Keratinocyte (primary cell): Measurements from ENCODE around the gene PDZRN3.

Experiments
- EZH2 ChIP-seq: IDR thresholded peaks from one replicate; pipeline ENCODE4 v1.6.1; 2012; ENCODE audit warnings: inconsistent platforms, mild to moderate bottlenecking, low read length, moderate library complexity
- TF ChIP-seq, protein P1 (sequence below), 3 experiments: IDR thresholded peaks in 1 of 3; conservative IDR thresholded peaks in 1 of 3; optimal IDR thresholded peaks in 1 of 3; 2 replicates in 2 of 3; 3 replicates in 1 of 3; pipeline versions ENCODE3 to v1.5.1; 2011; ENCODE audit warnings: low read length in 3 of 3, mild to moderate bottlenecking in 3 of 3, moderate library complexity in 2 of 3, control low read depth in 1 of 3, inconsistent platforms in 1 of 3; ENCODE audit not compliant: insufficient read depth in 2 of 3; ENCODE audit errors: extremely low read depth in 1 of 3

DNA sequence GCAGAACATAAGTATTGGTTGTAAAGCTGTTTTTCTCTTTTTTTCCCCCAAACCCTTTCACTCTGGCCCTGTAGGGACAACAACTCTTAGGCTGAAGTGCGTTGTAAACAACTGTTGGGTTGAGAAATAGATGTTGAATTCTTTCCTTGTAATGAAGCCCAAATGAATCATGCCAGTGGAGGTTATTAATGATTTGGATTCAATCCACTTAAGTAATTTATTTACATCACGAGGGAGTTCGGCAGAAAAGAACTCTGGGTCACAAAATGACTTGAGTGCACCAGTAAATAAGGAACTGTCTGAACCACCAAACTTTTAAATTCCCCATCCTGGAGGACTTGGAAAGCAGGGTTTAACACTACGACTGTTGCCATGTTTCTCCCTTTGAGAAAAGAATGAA, 218.9 kb downstream of the PDZRN3 start:
- TF ChIP-seq, protein P1, sequence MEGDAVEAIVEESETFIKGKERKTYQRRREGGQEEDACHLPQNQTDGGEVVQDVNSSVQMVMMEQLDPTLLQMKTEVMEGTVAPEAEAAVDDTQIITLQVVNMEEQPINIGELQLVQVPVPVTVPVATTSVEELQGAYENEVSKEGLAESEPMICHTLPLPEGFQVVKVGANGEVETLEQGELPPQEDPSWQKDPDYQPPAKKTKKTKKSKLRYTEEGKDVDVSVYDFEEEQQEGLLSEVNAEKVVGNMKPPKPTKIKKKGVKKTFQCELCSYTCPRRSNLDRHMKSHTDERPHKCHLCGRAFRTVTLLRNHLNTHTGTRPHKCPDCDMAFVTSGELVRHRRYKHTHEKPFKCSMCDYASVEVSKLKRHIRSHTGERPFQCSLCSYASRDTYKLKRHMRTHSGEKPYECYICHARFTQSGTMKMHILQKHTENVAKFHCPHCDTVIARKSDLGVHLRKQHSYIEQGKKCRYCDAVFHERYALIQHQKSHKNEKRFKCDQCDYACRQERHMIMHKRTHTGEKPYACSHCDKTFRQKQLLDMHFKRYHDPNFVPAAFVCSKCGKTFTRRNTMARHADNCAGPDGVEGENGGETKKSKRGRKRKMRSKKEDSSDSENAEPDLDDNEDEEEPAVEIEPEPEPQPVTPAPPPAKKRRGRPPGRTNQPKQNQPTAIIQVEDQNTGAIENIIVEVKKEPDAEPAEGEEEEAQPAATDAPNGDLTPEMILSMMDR (optimal IDR thresholded peaks at IDR 0.05 in 1 of 3, IDR thresholded peaks at IDR 0.05 in 1 of 3, conservative IDR thresholded peaks at IDR 0.05 in 1 of 3; ENCODE audit: extremely low read depth in 1 of 3, insufficient read depth in 2 of 3, low read length in 3 of 3) = no peak
- TF ChIP-seq EZH2 = no peak
